B cell (primary cell): ENCODE data around the gene TGFBI.

Source experiments
- EZH2 ChIP-seq: IDR thresholded peaks from 2 replicates; pipeline ENCODE4 v1.6.1; 2012; ENCODE audit warnings: borderline replicate concordance, low read depth, mild to moderate bottlenecking, moderate library complexity, low read length; ENCODE audit not compliant: insufficient read depth, poor library complexity, severe bottlenecking
- TF ChIP-seq, protein P1 (sequence below): fragments of 200-600 bp; IDR thresholded peaks from one replicate; pipeline ENCODE4 v1.8.0; 2022; ENCODE audit warnings: antibody characterized with exemption, mild to moderate bottlenecking

DNA sequence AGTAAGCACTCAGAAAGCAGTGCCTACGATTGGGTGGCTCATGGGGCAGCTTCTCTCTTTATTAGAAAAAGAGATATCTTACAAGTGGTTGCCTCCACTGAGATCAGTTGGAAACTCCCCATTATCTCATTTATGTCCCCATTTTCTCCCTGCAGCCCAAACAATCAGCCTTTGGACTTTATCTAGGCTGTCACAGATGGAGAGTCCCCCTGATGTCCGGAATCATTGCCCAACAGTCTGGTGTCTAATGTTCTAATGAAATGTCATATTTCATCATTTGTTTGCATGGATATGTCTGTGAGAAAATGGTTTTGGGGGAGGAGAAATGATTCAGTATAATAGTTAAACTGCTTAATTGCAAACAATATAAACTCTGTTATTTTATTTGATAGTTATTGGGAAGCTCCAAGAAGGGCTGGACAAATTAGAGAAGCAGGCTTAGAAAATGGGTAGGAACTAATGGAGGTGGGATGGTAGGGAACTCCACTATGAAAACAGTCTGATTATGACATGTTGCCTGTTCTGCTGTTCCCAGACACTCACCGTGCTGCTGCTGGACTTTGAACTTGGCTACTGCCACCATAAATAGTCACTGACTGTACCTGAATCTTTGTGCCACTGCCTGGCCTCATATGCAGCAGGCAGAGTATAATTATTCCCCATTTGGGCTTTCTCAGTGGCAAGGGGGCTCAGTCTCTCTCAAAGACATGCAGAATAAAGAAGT lies 65.6 kb downstream of the TGFBI start:
- TF ChIP-seq, protein P1, sequence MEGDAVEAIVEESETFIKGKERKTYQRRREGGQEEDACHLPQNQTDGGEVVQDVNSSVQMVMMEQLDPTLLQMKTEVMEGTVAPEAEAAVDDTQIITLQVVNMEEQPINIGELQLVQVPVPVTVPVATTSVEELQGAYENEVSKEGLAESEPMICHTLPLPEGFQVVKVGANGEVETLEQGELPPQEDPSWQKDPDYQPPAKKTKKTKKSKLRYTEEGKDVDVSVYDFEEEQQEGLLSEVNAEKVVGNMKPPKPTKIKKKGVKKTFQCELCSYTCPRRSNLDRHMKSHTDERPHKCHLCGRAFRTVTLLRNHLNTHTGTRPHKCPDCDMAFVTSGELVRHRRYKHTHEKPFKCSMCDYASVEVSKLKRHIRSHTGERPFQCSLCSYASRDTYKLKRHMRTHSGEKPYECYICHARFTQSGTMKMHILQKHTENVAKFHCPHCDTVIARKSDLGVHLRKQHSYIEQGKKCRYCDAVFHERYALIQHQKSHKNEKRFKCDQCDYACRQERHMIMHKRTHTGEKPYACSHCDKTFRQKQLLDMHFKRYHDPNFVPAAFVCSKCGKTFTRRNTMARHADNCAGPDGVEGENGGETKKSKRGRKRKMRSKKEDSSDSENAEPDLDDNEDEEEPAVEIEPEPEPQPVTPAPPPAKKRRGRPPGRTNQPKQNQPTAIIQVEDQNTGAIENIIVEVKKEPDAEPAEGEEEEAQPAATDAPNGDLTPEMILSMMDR, result no peak
- no peak for TF ChIP-seq EZH2
